Measurements from ENCODE around the gene GPR161. TPM values are rescaled to one million over a fixed set of nuclear protein-coding genes. Genes with fewer than 3 reads are reported as not detected.

The GPR161 gene
- total and polyA plus RNA-seq, 9 of the 15 experiments (the other 6 are each of a cell fraction or from before 2014, with no cell fraction given) = 0.15 to 2.4 (median 0.76) TPM

- TF ChIP-seq FOXK1 (CRISPR knock-in tag; IDR thresholded peaks at IDR 0.05; ENCODE audit: borderline replicate concordance) (no peak), ZNF263 (CRISPR knock-in tag; IDR thresholded peaks at IDR 0.05; ENCODE audit: borderline replicate concordance) (no peak), ZC3H11A (IDR thresholded peaks at IDR 0.05; ENCODE audit: low read depth, low read length) (no peak), BRD9 (IDR thresholded peaks at IDR 0.05; ENCODE audit: low read depth, partially characterized antibody) (peak; percentile 38), POLR2AphosphoS5 (IDR thresholded peaks at IDR 0.05; ENCODE audit: control insufficient read depth, insufficient read depth, low read depth, low read length) (peak; percentile 76), PTTG1 (tag; IDR thresholded peaks at IDR 0.05; ENCODE audit: low read depth) (no peak), STAG1 (CRISPR knock-in tag; IDR thresholded peaks at IDR 0.05; ENCODE audit: borderline replicate concordance) (no peak), STAT5B (CRISPR knock-in tag; IDR thresholded peaks at IDR 0.05) (no peak), NR3C1 (CRISPR knock-in tag; IDR thresholded peaks at IDR 0.05) (no peak), HMG20A (CRISPR knock-in tag; conservative IDR thresholded peaks at IDR 0.05) (no peak), TEAD4 (IDR thresholded peaks at IDR 0.05; ENCODE audit: low read length) (peak; percentile 82), TEAD4 (CRISPR knock-in tag; IDR thresholded peaks at IDR 0.05; ENCODE audit: borderline replicate concordance) (no peak), TRIM25 (IDR thresholded peaks at IDR 0.05; ENCODE audit: borderline replicate concordance) (no peak), ZNF583 (CRISPR knock-in tag; IDR thresholded peaks at IDR 0.05) (no peak), RNF219 (CRISPR knock-in tag; IDR thresholded peaks at IDR 0.05) (no peak), ZBTB7A (IDR thresholded peaks at IDR 0.05; ENCODE audit: borderline replicate concordance, control insufficient read depth, low read depth, low read length) (peak; percentile 51; the same call in 1 of the 2 replicates), CC2D1A (IDR thresholded peaks at IDR 0.05) (no peak), ZNF184 (CRISPR knock-in tag; IDR thresholded peaks at IDR 0.05) (no peak), PHB2 (IDR thresholded peaks at IDR 0.05; ENCODE audit: low read depth) (no peak), MXI1 (IDR thresholded peaks at IDR 0.05; ENCODE audit: low read depth, low read length) (peak; percentile 20; the same call in 1 of the 2 replicates), CXXC5 (CRISPR knock-in tag; IDR thresholded peaks at IDR 0.05) (peak; percentile 42), ZNF143 (CRISPR knock-in tag; IDR thresholded peaks at IDR 0.05) (no peak), MNT (conservative IDR thresholded peaks at IDR 0.05) (peak; percentile 47 to 60; a peak in 3 of 4 replicates), SNIP1 (IDR thresholded peaks at IDR 0.05; ENCODE audit: low read depth) (no peak), FIP1L1 (IDR thresholded peaks at IDR 0.05; ENCODE audit: low read depth, low read length, poor library complexity, severe bottlenecking) (no peak), NCOA2 (IDR thresholded peaks at IDR 0.05; ENCODE audit: partially characterized antibody in 2 of 2) (peak in 1 of 2 experiments; percentile 29), ZNF384 (IDR thresholded peaks at IDR 0.05; ENCODE audit: low read depth, low read length) (no peak)
These were observed 24.7 kb upstream of the GPR161 start (continued) for GRCh38 chr1:168161459-168161858.

Measured in K562 (cell line).